PC-3 (cell line): ENCODE data around the gene TRPV6.

Experiments used
- CTCF ChIP-seq: fragments of 300-600 bp; sonication (generic); conservative IDR thresholded peaks from 2 replicates; pipeline ENCODE4 v1.5.1; 2017; ENCODE audit warnings: antibody characterized with exemption, low read depth, mild to moderate bottlenecking, low read length
- EZH2 ChIP-seq: fragments of 300-600 bp; sonication (generic); IDR thresholded peaks from one replicate; pipeline ENCODE4 v1.6.1; 2017; ENCODE audit warnings: antibody characterized with exemption, mild to moderate bottlenecking, low read length; ENCODE audit not compliant: unreplicated experiment

- TF ChIP-seq CTCF = no peak
- TF ChIP-seq EZH2 = no peak
Observed at GRCh38 chr7:142913566-142913965, 28.0 kb upstream of the TRPV6 start.
